Omental fat pad (tissue), 4 donors: Measurements from ENCODE around the gene ZNF334. TPM values are rescaled to one million over a fixed set of nuclear protein-coding genes. Genes with fewer than 3 reads are reported as not detected.

Experiments
- ATAC-seq: fragments of 150-250 bp; one replicate; pipeline ENCODE4 v1.9.1; 2016; ENCODE audit warnings: mild to moderate bottlenecking, moderate library complexity; ENCODE audit not compliant: low FRiP score
- DNase-seq: peaks from one replicate; pipeline ENCODE4 v3.0.0-alpha.2; 2019; ENCODE audit warnings: low spot score
- CTCF ChIP-seq, 3 donors: fragments of 450-650 bp; IDR thresholded peaks; one replicate each; pipeline ENCODE4 v1.5.1; 2016 to 2017; ENCODE audit warnings: antibody characterized with exemption in 3 of 3, mild to moderate bottlenecking in 3 of 3, moderate library complexity in 2 of 3
- total RNA-seq, 4 donors: library from RNA; depleted of rRNA; stranded (reverse); fragments of >200 nt; gene quantifications; one replicate each; pipeline ENCODE4 v1.1.0, GENCODE V29; 2016

The ZNF334 gene
- total RNA-seq, 4 donors from 2014 or later, result 1.2 to 7.3 (median 2.4) TPM

- TF ChIP-seq CTCF (IDR thresholded peaks at IDR 0.05), result no peak
- DNase-seq (no peak), ATAC-seq (no peak)
These were observed 44.9 kb downstream of the ZNF334 start for GRCh38 chr20:46468508-46468907.

- ATAC-seq, result no peak
These were observed 48.9 kb downstream of the ZNF334 start for GRCh38 chr20:46464451-46464850.

GRCh38 chr20:46463852-46464251 lies 49.5 kb downstream of the ZNF334 start:
- ATAC-seq, result no peak
- no peak for DNase-seq
- no peak for TF ChIP-seq CTCF (IDR thresholded peaks at IDR 0.05)

More at GRCh38 chr20:46464451-46464850, 48.9 kb downstream of the ZNF334 start:
- no peak for DNase-seq
- no peak for TF ChIP-seq CTCF (IDR thresholded peaks at IDR 0.05)

- no peak for TF ChIP-seq CTCF (IDR thresholded peaks at IDR 0.05)
- DNase-seq, result no peak
- ATAC-seq, result no peak
These were observed 51.6 kb downstream of the ZNF334 start for GRCh38 chr20:46461808-46462207.

- no peak for TF ChIP-seq CTCF (IDR thresholded peaks at IDR 0.05)
- DNase-seq (no peak), ATAC-seq (no peak)
These were observed 54.3 kb downstream of the ZNF334 start for GRCh38 chr20:46458866-46459750.

GRCh38 chr20:46456255-46457028 lies 56.9 kb downstream of the ZNF334 start:
- TF ChIP-seq CTCF (IDR thresholded peaks at IDR 0.05), result no peak
- ATAC-seq (no peak), DNase-seq (no peak)
